WTC11 (cell line): Measurements from ENCODE around the gene WWP2.

Experiments
- CREM ChIP-seq: sonication (generic); formaldehyde crosslinking; IDR thresholded peaks from 2 replicates; pipeline ENCODE4 v1.8.1; 2022; ENCODE audit warnings: mild to moderate bottlenecking, missing genetic modification reagents, moderate library complexity
- CTCF ChIP-seq: fragments of 200-600 bp; IDR thresholded peaks from 2 replicates; pipeline ENCODE4 v1.8.0; 2022; ENCODE audit warnings: antibody characterized with exemption
- FOXJ3 ChIP-seq: sonication (generic); formaldehyde crosslinking; IDR thresholded peaks from 2 replicates; pipeline ENCODE4 v1.9.0; 2021; ENCODE audit warnings: missing genetic modification reagents, mild to moderate bottlenecking, borderline replicate concordance
- JUN ChIP-seq: sonication (generic); formaldehyde crosslinking; IDR thresholded peaks from 2 replicates; pipeline ENCODE4 v1.8.0; 2023; ENCODE audit warnings: mild to moderate bottlenecking, missing genetic modification reagents
- MAX ChIP-seq: sonication (generic); formaldehyde crosslinking; IDR thresholded peaks from 2 replicates; pipeline ENCODE4 v1.8.0; 2022; ENCODE audit warnings: mild to moderate bottlenecking, missing genetic modification reagents
- ZNF423 ChIP-seq: fragments of 250-450 bp; sonication (Bioruptor Pico); IDR thresholded peaks from 2 replicates; pipeline ENCODE4 v2.1.2; 2022; ENCODE audit warnings: mild to moderate bottlenecking, moderate library complexity

GRCh38 chr16:69852815-69853214 is 90.7 kb downstream of the WWP2 start:
- TF ChIP-seq CREM (CRISPR knock-in tag) (no peak), JUN (no peak), FOXJ3 (no peak), MAX (CRISPR knock-in tag) (no peak), CTCF (no peak), ZNF423 (CRISPR knock-in tag) (no peak)
